HEK293T (cell line): ENCODE measurements around the gene TSPAN9.

Source experiments
- CTCF ChIA-PET: fragments of 350-600 bp; formaldehyde crosslinking; extraction: SDS; loops from one replicate; lab custom pipeline; 2021; ENCODE audit warnings: antibody characterized with exemption, inconsistent platforms; lab: Yijun Ruan, JAX
- POLR2A ChIA-PET: fragments of 350-600 bp; formaldehyde crosslinking; extraction: SDS; loops from one replicate; lab custom pipeline; 2020; ENCODE audit warnings: antibody characterized with exemption, inconsistent platforms; lab: Yijun Ruan, JAX
- DNase-seq: peaks from one replicate; pipeline ENCODE4 v3.0.0; 2012; ENCODE audit warnings: mixed read lengths; ENCODE audit errors: extremely low spot score
- ARNT ChIP-seq: fragments of 450-650 bp; IDR thresholded peaks from 2 replicates; pipeline ENCODE4 v1.6.1; 2017; ENCODE audit warnings: mild to moderate bottlenecking
- BHLHE40 ChIP-seq: fragments of 450-650 bp; IDR thresholded peaks from 2 replicates; pipeline ENCODE4 v1.6.1; 2016; ENCODE audit warnings: mild to moderate bottlenecking, moderate library complexity, borderline replicate concordance
- CTBP1 ChIP-seq: fragments of 450-650 bp; IDR thresholded peaks from 2 replicates; pipeline ENCODE4 v1.6.1; 2016; ENCODE audit warnings: borderline replicate concordance
- ELF4 ChIP-seq: fragments of 450-650 bp; IDR thresholded peaks from 2 replicates; pipeline ENCODE4 v1.6.1; 2017; ENCODE audit warnings: antibody characterized with exemption
- FOXA1 ChIP-seq: fragments of 450-650 bp; IDR thresholded peaks from 2 replicates; pipeline ENCODE4 v1.6.1; 2016; ENCODE audit warnings: mild to moderate bottlenecking
- FOXK2 ChIP-seq: fragments of 450-650 bp; IDR thresholded peaks from 2 replicates; pipeline ENCODE4 v1.6.1; 2016; ENCODE audit warnings: mild to moderate bottlenecking
- FOXM1 ChIP-seq: fragments of 450-650 bp; IDR thresholded peaks from 2 replicates; pipeline ENCODE4 v1.6.1; 2017; ENCODE audit warnings: mild to moderate bottlenecking, borderline replicate concordance
- HDGF ChIP-seq: fragments of 450-650 bp; IDR thresholded peaks from 2 replicates; pipeline ENCODE4 v1.6.1; 2017; ENCODE audit warnings: antibody characterized with exemption, borderline replicate concordance
- L3MBTL2 ChIP-seq: fragments of 450-650 bp; conservative IDR thresholded peaks from 2 replicates; pipeline ENCODE4 v1.6.1; 2016; ENCODE audit warnings: mild to moderate bottlenecking
- LEF1 ChIP-seq: fragments of 450-650 bp; IDR thresholded peaks from 2 replicates; pipeline ENCODE4 v1.6.1; 2017; ENCODE audit warnings: mild to moderate bottlenecking, borderline replicate concordance
- NFRKB ChIP-seq: fragments of 450-650 bp; IDR thresholded peaks from 2 replicates; pipeline ENCODE4 v1.6.1; 2016; ENCODE audit warnings: mild to moderate bottlenecking, moderate library complexity
- PKNOX1 ChIP-seq: fragments of 450-650 bp; IDR thresholded peaks from 2 replicates; pipeline ENCODE4 v1.6.1; 2016
- SP1 ChIP-seq: fragments of 450-650 bp; IDR thresholded peaks from 2 replicates; pipeline ENCODE4 v1.6.1; 2017
- SUZ12 ChIP-seq: fragments of 450-650 bp; IDR thresholded peaks from 2 replicates; pipeline ENCODE4 v1.6.1; 2016; ENCODE audit warnings: mild to moderate bottlenecking
- TARDBP ChIP-seq: fragments of 450-650 bp; IDR thresholded peaks from 2 replicates; pipeline ENCODE4 v1.6.1; 2016
- ZNF384 ChIP-seq: fragments of 450-650 bp; IDR thresholded peaks from 2 replicates; pipeline ENCODE4 v1.6.1; 2016

The TSPAN9 gene

DNA sequence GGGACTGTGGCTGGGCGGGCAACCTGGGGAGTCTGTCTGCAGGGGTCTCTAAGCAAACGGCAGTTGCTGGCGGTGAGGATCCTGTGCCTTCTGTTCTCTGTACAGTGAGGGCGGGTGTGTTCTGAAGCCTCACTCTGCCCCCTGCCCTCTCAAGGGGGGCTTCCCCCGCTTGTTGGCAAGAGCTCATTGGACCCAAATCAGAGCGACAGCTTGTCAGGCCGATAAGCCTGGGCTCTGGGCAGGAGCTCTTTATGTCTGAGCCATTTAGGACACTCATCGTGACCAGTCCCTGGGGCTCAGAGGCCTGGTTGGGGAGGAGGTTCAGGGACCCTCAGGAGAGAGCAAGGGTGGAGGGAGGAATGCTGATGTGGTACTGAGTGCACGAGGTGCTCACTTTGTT is 136.0 kb downstream of the TSPAN9 start:
- POLR2A ChIA-PET, result interaction anchor here (1.1 kb wide), 1 partner anchor 26 kb away, joined by 3 read pairs; no protein-coding TSS in a partner anchor

DNA sequence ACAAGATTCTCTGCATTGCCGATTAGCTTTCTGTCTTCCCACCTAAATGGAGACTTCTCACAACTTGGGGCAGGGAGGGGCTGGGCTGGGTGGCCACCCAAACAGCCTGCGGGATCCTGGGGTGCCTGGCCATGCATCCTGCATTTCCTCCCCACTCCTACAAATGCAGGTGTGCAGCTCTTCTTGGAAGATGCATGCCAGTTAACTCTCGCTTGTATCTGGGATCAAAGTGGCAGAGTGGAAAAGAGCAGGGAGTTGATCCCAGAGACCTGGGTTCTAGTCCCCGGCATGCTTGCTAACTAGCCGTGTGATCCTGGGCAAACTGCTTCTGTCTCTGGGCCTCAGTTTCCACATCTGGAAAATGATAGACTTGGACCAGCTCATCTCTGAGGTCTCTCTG is 136.6 kb downstream of the TSPAN9 start:
- ChIA-PET CTCF (interaction anchor here (0.9 to 1.1 kb wide), 3 partner anchors 10 to 62 kb away, joined by 3 to 4 read pairs (median 3); no protein-coding TSS in a partner anchor), POLR2A (interaction anchor here (1.1 kb wide), 1 partner anchor 26 kb away, joined by 3 read pairs; no protein-coding TSS in a partner anchor)

More for the DNA sequence above, 136.0 kb downstream of the TSPAN9 start:
- no peak for TF ChIP-seq CTBP1
- TF ChIP-seq ZNF384, result no peak
- TF ChIP-seq SP1, result no peak
- no peak for TF ChIP-seq LEF1
- TF ChIP-seq HDGF, result no peak
- no peak for TF ChIP-seq SUZ12
- TF ChIP-seq ELF4, result no peak
- no peak for TF ChIP-seq BHLHE40
- TF ChIP-seq FOXA1, result no peak
- no peak for TF ChIP-seq L3MBTL2
- TF ChIP-seq ARNT, result no peak
- TF ChIP-seq FOXK2, result no peak
- TF ChIP-seq PKNOX1, result no peak
- TF ChIP-seq NFRKB, result no peak
- no peak for TF ChIP-seq TARDBP
- no peak for TF ChIP-seq FOXM1
- CTCF ChIA-PET, result interaction anchor here (0.9 to 1.1 kb wide), 3 partner anchors 10 to 62 kb away, joined by 3 to 4 read pairs (median 3); no protein-coding TSS in a partner anchor
- DNase-seq, result no peak

GRCh38 chr12:3214526-3215365 is 137.6 kb downstream of the TSPAN9 start:
- CTCF ChIA-PET, result no interaction called here
- DNase-seq, result no peak
- TF ChIP-seq ELF4 (no peak), SUZ12 (no peak), HDGF (no peak), FOXK2 (no peak), SP1 (no peak), PKNOX1 (no peak)

More for the DNA sequence above, 136.6 kb downstream of the TSPAN9 start:
- DNase-seq, result no peak
- TF ChIP-seq SP1 (no peak), HDGF (no peak), FOXK2 (no peak), ZNF384 (no peak), TARDBP (no peak), SUZ12 (no peak), BHLHE40 (no peak), FOXA1 (no peak), ARNT (no peak), FOXM1 (no peak)

DNA sequence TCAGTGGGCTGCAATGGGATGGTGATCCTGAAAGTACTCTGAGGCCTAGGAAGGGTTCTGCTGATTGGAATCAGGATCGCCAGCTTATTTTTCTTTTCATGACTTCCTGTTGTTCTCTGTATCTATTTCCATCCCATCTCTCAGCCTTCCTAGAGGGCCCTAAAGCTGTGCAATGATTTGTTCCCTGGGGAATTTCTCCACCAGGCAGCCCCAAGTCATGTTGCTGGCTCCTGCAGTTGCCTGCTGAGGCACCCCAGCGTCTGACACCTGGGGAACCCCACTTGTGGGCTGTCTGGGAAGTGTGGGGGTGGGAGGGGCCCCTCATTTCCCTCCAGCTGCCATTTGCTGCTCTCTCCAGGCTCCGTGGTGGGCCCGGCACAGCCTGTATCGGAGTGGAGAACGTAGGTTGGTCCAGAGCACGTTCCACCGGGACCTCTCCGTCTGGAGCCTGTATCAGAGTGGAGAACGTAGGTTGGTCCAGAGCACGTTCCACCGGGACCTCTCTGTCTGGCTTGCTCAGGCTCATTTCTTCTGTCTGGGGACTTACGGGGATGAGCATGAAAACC is 138.3 kb downstream of the TSPAN9 start:
- POLR2A ChIA-PET, result no interaction called here
- TF ChIP-seq SUZ12 (no peak), L3MBTL2 (no peak), CTBP1 (no peak), FOXM1 (no peak), ZNF384 (no peak), SP1 (no peak), ELF4 (no peak), BHLHE40 (no peak), FOXA1 (no peak), HDGF (no peak), TARDBP (no peak)
- DNase-seq, result no peak

More at GRCh38 chr12:3214526-3215365, 137.6 kb downstream of the TSPAN9 start:
- POLR2A ChIA-PET, result no interaction called here

GRCh38 chr12:3216097-3216496 is 138.9 kb downstream of the TSPAN9 start:
- CTCF ChIA-PET, result no interaction called here
- POLR2A ChIA-PET, result no interaction called here
- no peak for DNase-seq
- TF ChIP-seq PKNOX1 (no peak), FOXK2 (no peak), ELF4 (no peak), FOXM1 (no peak), LEF1 (no peak), ZNF384 (no peak), NFRKB (no peak), FOXA1 (no peak), ARNT (no peak), TARDBP (no peak), L3MBTL2 (no peak), BHLHE40 (no peak), HDGF (no peak), SP1 (no peak), SUZ12 (no peak), CTBP1 (no peak)

More for the DNA sequence above, 138.3 kb downstream of the TSPAN9 start:
- CTCF ChIA-PET, result interaction anchor here (0.6 kb wide), 1 partner anchor 131 kb away, joined by 3 read pairs; no protein-coding TSS in a partner anchor
